PC-9 (cell line): ENCODE results near the gene PICK1. TPM values are rescaled to one million over a fixed set of nuclear protein-coding genes. Genes with fewer than 3 reads are reported as not detected.
"Not testable (repeated sequence)": the region's sequence is repeated elsewhere in the genome, so short reads cannot be mapped to it uniquely, and the experiment has no call there.

ENCODE experiments used
- BruUV-seq: library from RNA; stranded (reverse); fragments of 400-500 nt; replicated peaks from 2 replicates; lab custom pipeline; 2021; lab: Mats Ljungman, UMichigan
- CTCF ChIA-PET: fragments of 300-600 bp; sonication (Branson Sonifier 250); formaldehyde crosslinking; loops from one replicate; lab custom pipeline; 2022; ENCODE audit warnings: antibody characterized with exemption; lab: Charles Lee
- POLR2A ChIA-PET: fragments of 300-600 bp; sonication (Branson Sonifier 250); formaldehyde crosslinking; loops from one replicate; lab custom pipeline; 2022; ENCODE audit warnings: antibody characterized with exemption; ENCODE audit not compliant: unreplicated experiment; lab: Charles Lee
- DNase-seq, 2 experiments: peaks; one replicate each; pipeline versions ENCODE4 v3.0.0 to v3.0.0-alpha.2; 2015 to 2022; ENCODE audit warnings: mixed read lengths in 1 of 2
- H2AFZ ChIP-seq: fragments of 200-600 bp; sonication (generic); 2 replicates; pipeline ENCODE4 v1.8.1; 2017; ENCODE audit warnings: antibody characterized with exemption
- H3F3A ChIP-seq: fragments of 200-600 bp; sonication (generic); 2 replicates; pipeline ENCODE4 v1.8.1; 2017; ENCODE audit warnings: antibody characterized with exemption, mild to moderate bottlenecking, low read depth; ENCODE audit not compliant: insufficient read depth
- H3K27ac ChIP-seq: fragments of 200-600 bp; sonication (generic); 2 replicates; pipeline ENCODE4 v1.6.1; 2016; ENCODE audit warnings: mixed run types
- H3K27me3 ChIP-seq: fragments of 200-600 bp; sonication (generic); 2 replicates; pipeline ENCODE4 v1.6.1; 2016; ENCODE audit warnings: low read depth, mixed run types; ENCODE audit not compliant: insufficient read depth
- H3K36me3 ChIP-seq: fragments of 200-600 bp; sonication (generic); 2 replicates; pipeline ENCODE4 v1.6.1; 2016; ENCODE audit warnings: low read depth, mixed run types
- H3K4me1 ChIP-seq: fragments of 200-600 bp; sonication (generic); replicated peaks from 2 replicates; pipeline ENCODE4 v1.6.1; 2016; ENCODE audit warnings: mixed run types; ENCODE audit not compliant: insufficient read depth
- H3K4me2 ChIP-seq: fragments of 200-600 bp; sonication (generic); 2 replicates; pipeline ENCODE4 v1.6.1; 2017; ENCODE audit warnings: mixed run types
- H3K4me3 ChIP-seq: fragments of 200-600 bp; sonication (generic); 2 replicates; pipeline ENCODE4 v1.6.1; 2016; ENCODE audit warnings: mixed run types
- H3K79me2 ChIP-seq: fragments of 200-600 bp; sonication (generic); 2 replicates; pipeline ENCODE4 v1.6.1; 2017; ENCODE audit warnings: low read depth, mixed run types
- H3K9me2 ChIP-seq: fragments of 200-600 bp; sonication (generic); 2 replicates; pipeline ENCODE4 v1.8.1; 2017; ENCODE audit warnings: mild to moderate bottlenecking; ENCODE audit not compliant: insufficient read depth
- H3K9me3 ChIP-seq: fragments of 200-600 bp; sonication (generic); 2 replicates; pipeline ENCODE4 v1.8.1; 2016; ENCODE audit warnings: low read depth; ENCODE audit not compliant: insufficient read depth
- H4K20me1 ChIP-seq: fragments of 200-600 bp; sonication (generic); 2 replicates; pipeline ENCODE4 v1.8.1; 2017; ENCODE audit not compliant: insufficient read depth
- EZH2 ChIP-seq: fragments of 200-600 bp; sonication (generic); IDR thresholded peaks from 2 replicates; pipeline ENCODE4 v1.8.0; 2017; ENCODE audit warnings: antibody characterized with exemption, low read depth
- intact Hi-C: fragments of 100-400 bp; cut with micrococcal nuclease; formaldehyde crosslinking; loops from one replicate; pipeline ENCODE4 v1.10.0; 2022; ENCODE audit not compliant: unreplicated experiment
- total RNA-seq: library from RNA; stranded (reverse); gene quantifications from 2 replicates; pipeline ENCODE4 v1.2.3, GENCODE V29; 2021
- TF ChIP-seq, protein P1 (sequence below): fragments of 200-600 bp; sonication (generic); conservative IDR thresholded peaks from 2 replicates; pipeline ENCODE4 v1.6.1; 2017; ENCODE audit warnings: mixed run types, antibody characterized with exemption, mild to moderate bottlenecking, moderate library complexity

The PICK1 gene
- total RNA-seq, 1 experiment from 2014 or later, result 55.9 TPM

DNA sequence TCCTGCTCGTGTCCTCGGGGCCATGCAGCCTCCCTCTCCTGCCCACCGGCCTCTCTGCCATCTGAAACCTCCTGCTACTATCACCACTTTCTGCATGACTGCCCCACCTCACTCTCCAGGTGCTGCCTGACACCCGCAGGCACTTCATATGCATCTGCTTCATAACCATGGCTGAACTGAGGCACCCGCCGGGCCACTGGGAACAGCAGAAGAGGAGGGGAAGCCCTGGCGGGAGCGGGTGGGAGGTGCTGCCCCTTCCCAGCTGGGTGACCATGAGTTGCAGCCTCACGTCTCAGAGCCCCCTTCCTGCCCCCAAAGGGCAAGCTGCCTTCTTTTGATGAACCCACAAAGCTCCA lies 21.7 kb upstream of the PICK1 start:
- H3K27ac ChIP-seq, result no peak overlapping the region
- no peaks in the 10 kb centered on the region for H3K79me2 ChIP-seq
- no peaks in the 10 kb centered on the region for H3K9me3 ChIP-seq
- ChIA-PET CTCF (interaction anchor here (0.6 kb wide), 1 partner anchor 654 kb away, joined by 3 read pairs; no protein-coding TSS in a partner anchor), POLR2A (no interaction called here)
- H2AFZ ChIP-seq, result no peak overlapping the region
- no peak overlapping the region for H3K4me3 ChIP-seq
- H3K9me2 ChIP-seq, result no peaks in the 10 kb centered on the region
- intact Hi-C loops, result no loop called here
- TF ChIP-seq EZH2, result no peak
- TF ChIP-seq, protein P1, sequence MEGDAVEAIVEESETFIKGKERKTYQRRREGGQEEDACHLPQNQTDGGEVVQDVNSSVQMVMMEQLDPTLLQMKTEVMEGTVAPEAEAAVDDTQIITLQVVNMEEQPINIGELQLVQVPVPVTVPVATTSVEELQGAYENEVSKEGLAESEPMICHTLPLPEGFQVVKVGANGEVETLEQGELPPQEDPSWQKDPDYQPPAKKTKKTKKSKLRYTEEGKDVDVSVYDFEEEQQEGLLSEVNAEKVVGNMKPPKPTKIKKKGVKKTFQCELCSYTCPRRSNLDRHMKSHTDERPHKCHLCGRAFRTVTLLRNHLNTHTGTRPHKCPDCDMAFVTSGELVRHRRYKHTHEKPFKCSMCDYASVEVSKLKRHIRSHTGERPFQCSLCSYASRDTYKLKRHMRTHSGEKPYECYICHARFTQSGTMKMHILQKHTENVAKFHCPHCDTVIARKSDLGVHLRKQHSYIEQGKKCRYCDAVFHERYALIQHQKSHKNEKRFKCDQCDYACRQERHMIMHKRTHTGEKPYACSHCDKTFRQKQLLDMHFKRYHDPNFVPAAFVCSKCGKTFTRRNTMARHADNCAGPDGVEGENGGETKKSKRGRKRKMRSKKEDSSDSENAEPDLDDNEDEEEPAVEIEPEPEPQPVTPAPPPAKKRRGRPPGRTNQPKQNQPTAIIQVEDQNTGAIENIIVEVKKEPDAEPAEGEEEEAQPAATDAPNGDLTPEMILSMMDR, result no peak
- DNase-seq, result no peak
- H3K4me2 ChIP-seq, result no peak overlapping the region
- no peaks in the 10 kb centered on the region for H4K20me1 ChIP-seq
- H3F3A ChIP-seq, result no peaks in the 10 kb centered on the region
- BruUV-seq, result no TSS peak
- no peaks in the 10 kb centered on the region for H3K36me3 ChIP-seq
- H3K4me1 ChIP-seq, result peaks cover 13% of the 10 kb centered on the region
- no peaks in the 10 kb centered on the region for H3K27me3 ChIP-seq

DNA sequence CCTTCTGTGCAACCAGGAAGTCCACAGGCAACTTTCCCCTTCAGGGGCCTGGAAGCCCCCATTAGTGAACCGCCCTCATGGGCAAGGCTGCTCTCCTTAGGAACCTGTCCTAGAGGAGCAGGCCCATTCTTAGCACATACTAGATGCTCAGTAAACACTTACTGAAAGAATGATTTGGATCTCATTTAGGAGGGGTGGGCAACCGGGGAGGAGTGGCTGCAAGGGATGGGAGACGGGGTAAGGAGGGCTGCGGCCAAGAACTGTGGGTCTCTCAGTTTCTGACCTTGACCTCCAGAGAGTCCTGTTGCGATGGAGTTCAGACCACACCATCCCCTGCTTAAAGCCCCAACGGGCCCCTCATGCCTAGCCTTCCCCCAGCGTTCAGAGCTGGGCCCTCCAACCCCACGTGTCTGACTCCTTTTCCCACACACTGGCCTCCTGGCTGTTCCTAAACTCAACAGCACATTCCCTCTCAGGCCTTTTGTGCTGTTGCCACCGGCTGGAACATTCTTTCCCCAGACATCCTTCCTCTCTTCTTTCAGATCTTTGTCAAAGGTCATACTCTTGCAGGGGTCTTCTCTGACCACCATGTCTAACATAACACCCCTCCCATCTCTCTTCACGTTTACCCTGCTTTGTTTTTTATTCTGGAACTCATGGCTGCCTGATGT lies 20.7 kb upstream of the PICK1 start:
- CTCF ChIA-PET, result no interaction called here
- H3K27ac ChIP-seq, result no peak overlapping the region

DNA sequence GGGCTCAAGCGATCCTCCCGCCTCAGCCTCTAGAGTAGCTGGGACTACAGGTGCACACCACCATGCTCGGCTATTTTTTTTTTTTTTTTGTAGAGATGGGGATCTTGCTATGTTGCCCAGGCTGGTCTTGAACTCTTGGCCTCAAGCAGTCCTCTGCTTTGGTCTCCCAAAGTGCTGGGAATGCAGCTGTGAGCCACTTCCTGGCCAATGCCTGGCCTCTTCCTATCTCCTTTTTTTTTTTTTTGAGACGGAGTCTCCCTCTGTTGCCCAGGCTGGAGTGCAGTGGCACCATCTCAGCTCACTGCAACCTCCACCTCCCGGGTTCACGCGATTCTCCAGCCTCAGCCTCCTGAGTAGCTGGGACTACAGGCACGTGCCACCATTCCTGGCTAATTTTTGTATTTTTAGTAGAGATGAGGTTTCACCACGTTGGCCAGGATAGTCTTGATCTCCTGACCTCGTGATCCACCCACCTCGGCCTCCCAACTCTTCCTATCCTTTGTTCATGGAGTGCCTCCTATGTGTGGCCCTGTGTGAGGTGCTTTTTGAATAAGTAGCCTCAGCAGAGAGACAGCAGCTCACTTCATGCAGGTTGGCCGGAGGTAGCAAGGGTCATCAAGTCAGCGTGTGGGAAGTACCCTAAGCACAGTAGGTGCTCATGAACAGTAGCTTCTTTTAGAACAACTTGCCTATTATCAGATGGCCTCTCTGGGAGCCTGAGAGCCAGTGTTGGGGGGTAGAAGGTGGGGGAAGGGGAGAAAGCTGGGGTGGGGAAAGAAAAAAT lies 19.6 kb upstream of the PICK1 start:
- intact Hi-C loops, H3K4me3 ChIP-seq, H3F3A ChIP-seq, H3K9me3 ChIP-seq, H3K79me2 ChIP-seq, BruUV-seq, DNase-seq, H3K36me3 ChIP-seq, H3K27me3 ChIP-seq, H4K20me1 ChIP-seq, H2AFZ ChIP-seq, H3K9me2 ChIP-seq, H3K4me2 ChIP-seq, H3K27ac ChIP-seq: not testable (repeated sequence)
- CTCF ChIA-PET, result interaction anchor here (0.6 kb wide), 1 partner anchor 13 kb away, joined by 3 read pairs; no protein-coding TSS in a partner anchor
- POLR2A ChIA-PET, result interaction anchor here (0.6 kb wide), 1 partner anchor 812 kb away, joined by 3 read pairs; no protein-coding TSS in a partner anchor
- H3K4me1 ChIP-seq, result peaks cover 13% of the 10 kb centered on the region

More for the DNA sequence above, 20.7 kb upstream of the PICK1 start:
- Histone ChIP-seq H3K79me2 (no peaks in the 10 kb centered on the region), H2AFZ (no peak overlapping the region), H3F3A (no peaks in the 10 kb centered on the region), H3K4me3 (no peak overlapping the region), H3K9me2 (no peaks in the 10 kb centered on the region), H3K4me1 (peaks cover 13% of the 10 kb centered on the region), H4K20me1 (no peaks in the 10 kb centered on the region), H3K4me2 (no peak overlapping the region), H3K36me3 (no peaks in the 10 kb centered on the region), H3K9me3 (no peaks in the 10 kb centered on the region), H3K27me3 (no peaks in the 10 kb centered on the region)
- POLR2A ChIA-PET, result no interaction called here
- TF ChIP-seq, protein P1, result no peak
- no peak for TF ChIP-seq EZH2
- intact Hi-C loops, result no loop called here
- DNase-seq, result no peak
- BruUV-seq, result no TSS peak
